Keratinocyte (primary cell): ENCODE measurements around the gene KRTAP20-3.

Experiments used
- CTCF ChIP-seq, 3 experiments: IDR thresholded peaks in 1 of 3; conservative IDR thresholded peaks in 1 of 3; optimal IDR thresholded peaks in 1 of 3; 2 replicates in 2 of 3; 3 replicates in 1 of 3; pipeline versions ENCODE3 to v1.5.1; 2011; ENCODE audit warnings: low read length in 3 of 3, mild to moderate bottlenecking in 3 of 3, moderate library complexity in 2 of 3, control low read depth in 1 of 3, inconsistent platforms in 1 of 3; ENCODE audit not compliant: insufficient read depth in 2 of 3; ENCODE audit errors: extremely low read depth in 1 of 3
- EZH2 ChIP-seq: IDR thresholded peaks from one replicate; pipeline ENCODE4 v1.6.1; 2012; ENCODE audit warnings: inconsistent platforms, mild to moderate bottlenecking, low read length, moderate library complexity

- TF ChIP-seq CTCF (optimal IDR thresholded peaks at IDR 0.05 in 1 of 3, IDR thresholded peaks at IDR 0.05 in 1 of 3, conservative IDR thresholded peaks at IDR 0.05 in 1 of 3; ENCODE audit: extremely low read depth in 1 of 3, insufficient read depth in 2 of 3, low read length in 3 of 3) (no peak), EZH2 (no peak)
Observed at GRCh38 chr21:30642564-30642963, at the start of gene KRTAP20-3.
